HEK293 (cell line): ENCODE results near the gene CMTM1.

Source experiments
- CTCF ChIA-PET: fragments of 350-600 bp; formaldehyde crosslinking; extraction: SDS; loops from one replicate; lab custom pipeline; 2021; ENCODE audit warnings: antibody characterized with exemption; lab: Yijun Ruan, JAX
- POLR2A ChIA-PET: fragments of 300-600 bp; formaldehyde crosslinking; extraction: SDS; loops from one replicate; lab custom pipeline; 2020; ENCODE audit warnings: antibody characterized with exemption, inconsistent platforms; lab: Yijun Ruan, JAX
- H3K27ac ChIP-seq: fragments of 200-500 bp; sonication (Bioruptor generic); 2 replicates; pipeline ENCODE4 v1.5.1; 2014; ENCODE audit warnings: low read depth, low read length, control low read depth, inconsistent platforms; ENCODE audit errors: extremely low read depth
- H3K36me3 ChIP-seq, 2 experiments: fragments of 200-500 bp in 1 of 2; sonication (Bioruptor generic) in 1 of 2; 1 replicate in 1 of 2; 2 replicates in 1 of 2; pipeline ENCODE4 v1.5.1; 2014 to 2017; ENCODE audit warnings: inconsistent platforms in 2 of 2, low read length in 2 of 2; ENCODE audit not compliant: control insufficient read depth in 2 of 2, insufficient read depth in 1 of 2
- H3K4me1 ChIP-seq: fragments of 200-500 bp; sonication (Bioruptor generic); 2 replicates; pipeline ENCODE4 v1.5.1; 2014; ENCODE audit warnings: mild to moderate bottlenecking, low read length, inconsistent platforms; ENCODE audit not compliant: control insufficient read depth, insufficient read depth
- H3K4me3 ChIP-seq: 2 replicates; pipeline ENCODE4 v1.5.1; 2011; ENCODE audit warnings: low read depth, mild to moderate bottlenecking, control low read depth, low read length, moderate library complexity
- H3K9me3 ChIP-seq: fragments of 200-500 bp; sonication (Bioruptor generic); 2 replicates; pipeline ENCODE4 v1.5.1; 2014; ENCODE audit warnings: low read depth, low read length, inconsistent platforms; ENCODE audit not compliant: control insufficient read depth, insufficient read depth
- BCL11A ChIP-seq: fragments of 450-650 bp; formaldehyde crosslinking; IDR thresholded peaks from 2 replicates; pipeline ENCODE4 v1.5.1; 2016; ENCODE audit warnings: low read depth, missing biosample characterization, missing genetic modification characterization
- CTCF ChIP-seq: fragments of 450-650 bp; formaldehyde crosslinking; IDR thresholded peaks from 2 replicates; pipeline ENCODE4 v1.5.1; 2016; ENCODE audit warnings: missing biosample characterization, missing genetic modification characterization
- EGR2 ChIP-seq: fragments of 450-650 bp; formaldehyde crosslinking; IDR thresholded peaks from 2 replicates; pipeline ENCODE4 v1.5.1; 2016; ENCODE audit warnings: low read depth, missing biosample characterization, missing genetic modification characterization
- HOXC10 ChIP-seq: sonication (generic); formaldehyde crosslinking; IDR thresholded peaks from 2 replicates; pipeline ENCODE4 v1.8.1; 2023; ENCODE audit warnings: mild to moderate bottlenecking, missing genetic modification reagents
- KLF10 ChIP-seq: fragments of 450-650 bp; IDR thresholded peaks from 2 replicates; pipeline ENCODE4 v1.5.1; 2018; ENCODE audit warnings: missing biosample characterization, mild to moderate bottlenecking, missing genetic modification characterization
- PRDM4 ChIP-seq: fragments of 450-650 bp; formaldehyde crosslinking; IDR thresholded peaks from 2 replicates; pipeline ENCODE4 v1.5.1; 2017; ENCODE audit warnings: missing biosample characterization, missing genetic modification characterization
- SCRT2 ChIP-seq: fragments of 450-650 bp; formaldehyde crosslinking; IDR thresholded peaks from 2 replicates; pipeline ENCODE4 v1.5.1; 2016; ENCODE audit warnings: missing biosample characterization, missing genetic modification characterization
- TCF7L2 ChIP-seq: IDR thresholded peaks from 2 replicates; pipeline ENCODE4 v1.6.1; 2011; ENCODE audit warnings: low read depth, mild to moderate bottlenecking, inconsistent platforms, low read length, moderate library complexity, borderline replicate concordance
- ZBTB17 ChIP-seq: fragments of 450-650 bp; formaldehyde crosslinking; IDR thresholded peaks from 2 replicates; pipeline ENCODE4 v1.5.1; 2016; ENCODE audit warnings: missing biosample characterization, missing genetic modification characterization
- ZBTB7A ChIP-seq: fragments of 450-650 bp; formaldehyde crosslinking; IDR thresholded peaks from 2 replicates; pipeline ENCODE4 v1.5.1; 2016; ENCODE audit warnings: low read depth, missing biosample characterization, missing genetic modification characterization
- ZFHX2 ChIP-seq: fragments of 450-650 bp; formaldehyde crosslinking; conservative IDR thresholded peaks from 2 replicates; pipeline ENCODE4 v1.5.1; 2016; ENCODE audit warnings: missing biosample characterization, missing genetic modification characterization
- ZIC2 ChIP-seq: fragments of 450-650 bp; formaldehyde crosslinking; IDR thresholded peaks from 2 replicates; pipeline ENCODE4 v1.5.1; 2016; ENCODE audit warnings: missing biosample characterization, missing genetic modification characterization
- ZNF10 ChIP-seq: fragments of 450-650 bp; formaldehyde crosslinking; IDR thresholded peaks from 2 replicates; pipeline ENCODE4 v1.5.1; 2017; ENCODE audit warnings: missing biosample characterization, missing genetic modification characterization
- ZNF174 ChIP-seq: fragments of 450-650 bp; formaldehyde crosslinking; IDR thresholded peaks from 2 replicates; pipeline ENCODE4 v1.5.0; 2017; ENCODE audit warnings: missing biosample characterization, mild to moderate bottlenecking, missing genetic modification characterization
- ZNF23 ChIP-seq: fragments of 450-650 bp; formaldehyde crosslinking; IDR thresholded peaks from 2 replicates; pipeline ENCODE4 v1.5.1; 2016; ENCODE audit warnings: missing biosample characterization, missing genetic modification characterization, borderline replicate concordance
- ZNF423 ChIP-seq: fragments of 450-650 bp; formaldehyde crosslinking; IDR thresholded peaks from 2 replicates; pipeline ENCODE4 v1.5.1; 2016; ENCODE audit warnings: missing biosample characterization, missing genetic modification characterization
- ZNF549 ChIP-seq: fragments of 450-650 bp; IDR thresholded peaks from 2 replicates; pipeline ENCODE4 v1.5.1; 2018; ENCODE audit warnings: missing biosample characterization, missing genetic modification characterization, mild to moderate bottlenecking, inconsistent platforms, moderate library complexity
- ZNF580 ChIP-seq: fragments of 450-650 bp; formaldehyde crosslinking; IDR thresholded peaks from 2 replicates; pipeline ENCODE4 v1.5.1; 2016; ENCODE audit warnings: missing biosample characterization, missing genetic modification characterization
- ZNF585B ChIP-seq: fragments of 450-650 bp; formaldehyde crosslinking; IDR thresholded peaks from 2 replicates; pipeline ENCODE4 v1.5.1; 2016; ENCODE audit warnings: missing biosample characterization, missing genetic modification characterization
- ZNF610 ChIP-seq: fragments of 450-650 bp; formaldehyde crosslinking; IDR thresholded peaks from 2 replicates; pipeline ENCODE4 v1.5.1; 2016; ENCODE audit warnings: missing biosample characterization, missing genetic modification characterization, borderline replicate concordance
- ZNF692 ChIP-seq: fragments of 450-650 bp; formaldehyde crosslinking; IDR thresholded peaks from 2 replicates; pipeline ENCODE4 v1.5.1; 2016; ENCODE audit warnings: missing biosample characterization, missing genetic modification characterization
- ZNF791 ChIP-seq: fragments of 450-650 bp; formaldehyde crosslinking; IDR thresholded peaks from 2 replicates; pipeline ENCODE4 v1.5.1; 2016; ENCODE audit warnings: missing biosample characterization, missing genetic modification characterization
- ZNF837 ChIP-seq: fragments of 450-650 bp; formaldehyde crosslinking; IDR thresholded peaks from 2 replicates; pipeline ENCODE4 v1.5.1; 2016; ENCODE audit warnings: missing biosample characterization, missing genetic modification characterization
- ZSCAN4 ChIP-seq: fragments of 450-650 bp; formaldehyde crosslinking; IDR thresholded peaks from 2 replicates; pipeline ENCODE4 v1.5.1; 2017; ENCODE audit warnings: missing biosample characterization, missing genetic modification characterization

CMTM1 gene

GRCh38 chr16:66521252-66521713 lies 45.0 kb upstream of the CMTM1 start:
- CTCF ChIA-PET: interaction anchor here (0.9 kb wide), 1 partner anchor 176 kb away, joined by 5 read pairs; no protein-coding TSS in a partner anchor
- POLR2A ChIA-PET: no interaction called here
- H3K4me3 ChIP-seq: no peak overlapping the region

GRCh38 chr16:66521951-66522771 lies 44.1 kb upstream of the CMTM1 start:
- H3K4me1 ChIP-seq: peaks cover 8% of the 10 kb centered on the region; the same call in 1 of the 2 replicates
- no peak overlapping the region for H3K27ac ChIP-seq
- no peak overlapping the region for H3K4me3 ChIP-seq
- CTCF ChIA-PET: interaction anchor here (0.5 to 1.0 kb wide), 3 partner anchors 30 to 177 kb away, joined by 3 to 5 read pairs (median 4); partner anchors contain the start of gene CKLF
- no peaks in the 10 kb centered on the region for H3K9me3 ChIP-seq
- POLR2A ChIA-PET: interaction anchor here (0.6 to 1.1 kb wide), 5 partner anchors 9 to 115 kb away, joined by 3 to 10 read pairs (median 3); partner anchors contain the start of gene CKLF
- TF ChIP-seq SCRT2 (tag by site-specific recombination): 0 out of 2 replicates have a peak, but pooled peaks have one; percentile 33
- TF ChIP-seq ZNF580 (tag by site-specific recombination): no peak
- no peak for TF ChIP-seq ZSCAN4
- peak; percentile 73 for TF ChIP-seq ZIC2 (tag by site-specific recombination)
- TF ChIP-seq ZNF837: no peak
- no peak for TF ChIP-seq ZNF585B
- TF ChIP-seq ZNF692 (tag by site-specific recombination): peak; percentile 68; the same call in 1 of the 2 replicates
- peak; percentile 47; the same call in 1 of the 2 replicates for TF ChIP-seq ZFHX2
- TF ChIP-seq EGR2 (tag by site-specific recombination): peak; percentile 53; the same call in 1 of the 2 replicates
- peaks cover 0 to 17% of the 10 kb centered on the region in 2 experiments; a peak in 2 of 3 replicates for H3K36me3 ChIP-seq

More at GRCh38 chr16:66521252-66521713, 45.0 kb upstream of the CMTM1 start:
- peaks cover 0 to 16% of the 10 kb centered on the region in 2 experiments; a peak in 2 of 3 replicates for H3K36me3 ChIP-seq
- no peaks in the 10 kb centered on the region for H3K9me3 ChIP-seq
- TF ChIP-seq CTCF (tag by site-specific recombination) (no peak), PRDM4 (tag by site-specific recombination) (no peak), ZNF423 (no peak), ZNF610 (tag by site-specific recombination) (no peak), ZBTB17 (tag by site-specific recombination) (no peak), ZNF10 (no peak), ZNF549 (tag by site-specific recombination) (no peak), BCL11A (tag by site-specific recombination) (no peak), ZBTB7A (no peak), ZNF791 (no peak), KLF10 (tag by site-specific recombination) (no peak), ZIC2 (tag by site-specific recombination) (no peak), ZNF174 (no peak), HOXC10 (CRISPR knock-in tag) (no peak), ZNF23 (tag by site-specific recombination) (no peak), TCF7L2 (no peak)
- H3K27ac ChIP-seq: no peak overlapping the region
- peaks cover 10% of the 10 kb centered on the region; the same call in 1 of the 2 replicates for H3K4me1 ChIP-seq
